ENCODE measurements around the gene APLF. TPM values are rescaled to one million over a fixed set of nuclear protein-coding genes. Genes with fewer than 3 reads are reported as not detected.

APLF gene, protein sequence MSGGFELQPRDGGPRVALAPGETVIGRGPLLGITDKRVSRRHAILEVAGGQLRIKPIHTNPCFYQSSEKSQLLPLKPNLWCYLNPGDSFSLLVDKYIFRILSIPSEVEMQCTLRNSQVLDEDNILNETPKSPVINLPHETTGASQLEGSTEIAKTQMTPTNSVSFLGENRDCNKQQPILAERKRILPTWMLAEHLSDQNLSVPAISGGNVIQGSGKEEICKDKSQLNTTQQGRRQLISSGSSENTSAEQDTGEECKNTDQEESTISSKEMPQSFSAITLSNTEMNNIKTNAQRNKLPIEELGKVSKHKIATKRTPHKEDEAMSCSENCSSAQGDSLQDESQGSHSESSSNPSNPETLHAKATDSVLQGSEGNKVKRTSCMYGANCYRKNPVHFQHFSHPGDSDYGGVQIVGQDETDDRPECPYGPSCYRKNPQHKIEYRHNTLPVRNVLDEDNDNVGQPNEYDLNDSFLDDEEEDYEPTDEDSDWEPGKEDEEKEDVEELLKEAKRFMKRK
- total RNA-seq (4.9 and 5.0 TPM in 2 replicates), polyA plus RNA-seq (1.5 TPM in 2 replicates)

- Histone ChIP-seq H3K27ac (peak within 1 kb of the TSS; percentile 85), H4K20me1 (ENCODE audit: insufficient read depth, poor library complexity, severe bottlenecking) (no peaks in the 10 kb centered on the region), H3K27me3 (no peaks in the 10 kb centered on the region), H3K4me1 (ENCODE audit: insufficient read depth) (peaks cover 9% of the 10 kb centered on the region), H3K9me3 (ENCODE audit: low read depth) (no peaks in the 10 kb centered on the region), H2AFZ (peak within 1 kb of the TSS; percentile 90), H3K9me2 (replicated peaks; ENCODE audit: insufficient read depth) (no peaks in the 10 kb centered on the region), H3K79me2 (peaks cover 10% of the 10 kb centered on the region), H3K4me3 (peak within 1 kb of the TSS; percentile 66), H3K4me2 (peak within 1 kb of the TSS; percentile 89), H3K36me3 (replicated peaks; ENCODE audit: insufficient read depth, low read depth) (no peaks in the 10 kb centered on the region)
- TF ChIP-seq EZH2phosphoT487 (IDR thresholded peaks at IDR 0.05; ENCODE audit: low read depth, severe bottlenecking, unreplicated experiment) (no peak), EZH2 (IDR thresholded peaks at IDR 0.05; ENCODE audit: borderline replicate concordance) (no peak), CTCF (IDR thresholded peaks at IDR 0.05; ENCODE audit: poor library complexity) (no peak)
- WGBS (ENCODE audit: low lambda C conversion rate, missing lambda C conversion rate): under 1% methylated on average over 78 of the region's 82 CpGs
- peak; percentile 99 for DNase-seq (ENCODE audit: low spot score)
Observed at GRCh38 chr2:68467077-68467960, at the start of gene APLF, which contains the start of gene FBXO48. APLF (plus strand) TSS chr2:68467585; CDS start chr2:68467732, 147 bp downstream. FBXO48 (minus strand) TSS chr2:68467294; CDS start chr2:68465145, 2,149 bp downstream.

GRCh38 chr2:68417926-68418325 lies 49.5 kb upstream of the APLF start:
- Histone ChIP-seq H4K20me1 (ENCODE audit: insufficient read depth, poor library complexity, severe bottlenecking) (no peaks in the 10 kb centered on the region), H3K9me2 (replicated peaks; ENCODE audit: insufficient read depth) (no peaks in the 10 kb centered on the region), H3K27me3 (no peaks in the 10 kb centered on the region), H3K36me3 (replicated peaks; ENCODE audit: insufficient read depth, low read depth) (no peaks in the 10 kb centered on the region), H2AFZ (no peak overlapping the region), H3K27ac (no peak overlapping the region), H3K4me3 (no peak overlapping the region), H3K4me1 (ENCODE audit: insufficient read depth) (no peaks in the 10 kb centered on the region), H3K79me2 (no peaks in the 10 kb centered on the region), H3K4me2 (no peak overlapping the region), H3K9me3 (ENCODE audit: low read depth) (no peaks in the 10 kb centered on the region)
- DNase-seq (ENCODE audit: low spot score): no peak
- TF ChIP-seq CTCF (IDR thresholded peaks at IDR 0.05; ENCODE audit: poor library complexity) (no peak), EZH2 (IDR thresholded peaks at IDR 0.05; ENCODE audit: borderline replicate concordance) (no peak), EZH2phosphoT487 (IDR thresholded peaks at IDR 0.05; ENCODE audit: low read depth, severe bottlenecking, unreplicated experiment) (no peak)
- WGBS (ENCODE audit: low lambda C conversion rate, missing lambda C conversion rate): 5% methylated on average over 1 of the region's 1 CpG

DNA sequence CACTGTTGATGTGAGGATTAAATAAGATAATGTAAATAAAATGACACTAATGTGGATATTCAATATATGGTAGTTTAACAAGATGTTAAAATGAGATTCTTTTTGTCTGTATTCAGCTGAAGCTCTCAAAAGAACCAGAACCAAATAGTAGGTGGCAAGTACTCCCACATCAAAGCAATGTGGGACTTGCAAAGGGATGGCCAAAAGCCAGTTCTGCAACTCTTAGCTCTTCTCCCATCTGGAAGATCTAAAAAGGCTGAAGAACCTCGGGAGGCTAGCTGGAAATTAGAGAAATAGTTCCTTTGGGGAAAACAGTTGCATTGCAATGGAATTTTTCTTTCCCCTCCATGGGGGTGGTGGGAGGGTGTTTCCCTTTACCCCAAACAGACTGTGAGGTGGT lies 49.0 kb upstream of the APLF start:
- H3K27ac ChIP-seq: no peak overlapping the region
- no peaks in the 10 kb centered on the region for H3K9me2 ChIP-seq (replicated peaks; ENCODE audit: insufficient read depth)
- no peak for DNase-seq (ENCODE audit: low spot score)
- WGBS (ENCODE audit: low lambda C conversion rate, missing lambda C conversion rate): 70% methylated on average over 1 of the region's 1 CpG
- H3K79me2 ChIP-seq: no peaks in the 10 kb centered on the region
- no peak overlapping the region for H3K4me3 ChIP-seq
- no peak overlapping the region for H3K4me2 ChIP-seq
- H3K36me3 ChIP-seq (replicated peaks; ENCODE audit: insufficient read depth, low read depth): no peaks in the 10 kb centered on the region
- H3K9me3 ChIP-seq (ENCODE audit: low read depth): no peaks in the 10 kb centered on the region
- TF ChIP-seq EZH2 (IDR thresholded peaks at IDR 0.05; ENCODE audit: borderline replicate concordance) (no peak), EZH2phosphoT487 (IDR thresholded peaks at IDR 0.05; ENCODE audit: low read depth, severe bottlenecking, unreplicated experiment) (no peak), CTCF (IDR thresholded peaks at IDR 0.05; ENCODE audit: poor library complexity) (no peak)
- H2AFZ ChIP-seq: no peak overlapping the region
- H4K20me1 ChIP-seq (ENCODE audit: insufficient read depth, poor library complexity, severe bottlenecking): no peaks in the 10 kb centered on the region
- peaks cover under 1% of the 10 kb centered on the region for H3K27me3 ChIP-seq
- no peaks in the 10 kb centered on the region for H3K4me1 ChIP-seq (ENCODE audit: insufficient read depth)
